ENCODE results near the gene SLC35F3. TPM values are rescaled to one million over a fixed set of nuclear protein-coding genes. Genes with fewer than 3 reads are reported as not detected.
A peak's percentile ranks its signal among the peaks of the same experiment; 100 is the strongest.
"Not testable (repeated sequence)": the region's sequence is repeated elsewhere in the genome, so short reads cannot be mapped to it uniquely, and the experiment has no call there.

SLC35F3 gene
- total RNA-seq, 1 donor from 2014 or later, result 0.36 TPM

DNA sequence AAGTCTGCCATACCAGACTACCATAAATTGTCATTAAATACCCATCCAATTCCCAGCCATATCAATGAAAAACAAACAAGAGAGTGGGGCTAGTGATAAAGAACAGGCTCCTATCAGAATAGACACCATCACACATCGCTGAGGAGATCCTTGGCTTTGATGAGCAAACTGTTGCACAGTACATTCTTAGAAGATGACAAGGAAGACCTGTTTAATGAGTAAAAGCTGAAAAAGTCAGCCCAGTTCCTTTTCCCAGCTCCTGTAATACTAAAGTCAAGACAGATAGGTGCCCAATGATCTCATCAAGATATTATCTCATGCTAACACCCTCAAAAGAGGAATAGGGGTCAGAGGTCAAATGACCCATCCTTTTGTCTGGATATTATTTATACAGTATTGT is 304.3 kb downstream of the SLC35F3 start:
- Mint-ChIP-seq H3K27me3 (ENCODE audit: unreplicated experiment) (no peaks in the 10 kb centered on the region), H3K4me3 (ENCODE audit: unreplicated experiment) (no peak overlapping the region), H3K27ac (ENCODE audit: unreplicated experiment) (no peak overlapping the region), H3K4me1 (ENCODE audit: unreplicated experiment) (peaks cover 5% of the 10 kb centered on the region), H3K36me3 (ENCODE audit: low read depth, unreplicated experiment) (no peaks in the 10 kb centered on the region), H3K9me3 (ENCODE audit: unreplicated experiment) (no peaks in the 10 kb centered on the region)
- no peak for DNase-seq (ENCODE audit: low spot score)
- TF ChIP-seq CTCF (IDR thresholded peaks at IDR 0.05; ENCODE audit: unreplicated experiment), result no peak

GRCh38 chr1:234210429-234210828 is 306.0 kb downstream of the SLC35F3 start:
- H3K27me3 Mint-ChIP-seq (ENCODE audit: unreplicated experiment); H3K27ac Mint-ChIP-seq (ENCODE audit: unreplicated experiment); H3K4me3 Mint-ChIP-seq (ENCODE audit: unreplicated experiment); H3K36me3 Mint-ChIP-seq (ENCODE audit: low read depth, unreplicated experiment); H3K4me1 Mint-ChIP-seq (ENCODE audit: unreplicated experiment); DNase-seq (ENCODE audit: low spot score); H3K9me3 Mint-ChIP-seq (ENCODE audit: unreplicated experiment): not testable (repeated sequence)

DNA sequence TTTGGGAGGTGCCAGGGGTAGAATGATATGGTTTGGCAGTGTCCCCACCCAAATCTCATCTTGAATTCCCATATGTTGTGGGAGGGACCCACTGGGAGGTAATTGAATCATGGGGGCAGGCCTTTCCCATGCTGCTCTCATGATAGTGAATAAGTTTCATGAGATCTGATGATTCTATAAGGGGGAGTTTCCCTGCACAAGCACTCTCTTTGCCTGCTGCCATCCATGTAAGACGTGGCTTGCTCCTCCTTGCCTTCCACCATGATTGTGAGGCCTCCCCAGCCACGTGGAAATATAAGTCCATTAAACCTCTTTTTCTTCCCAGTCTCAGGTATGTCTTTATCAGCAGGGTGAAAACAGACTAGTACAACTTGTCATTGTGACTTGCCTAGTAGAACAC is 307.4 kb downstream of the SLC35F3 start:
- not testable (repeated sequence) for H3K27me3 Mint-ChIP-seq (ENCODE audit: unreplicated experiment)

GRCh38 chr1:234212764-234213657 is 308.5 kb downstream of the SLC35F3 start:
- H3K9me3 Mint-ChIP-seq (ENCODE audit: unreplicated experiment), result no peaks in the 10 kb centered on the region

More for the DNA sequence above, 307.4 kb downstream of the SLC35F3 start:
- not testable (repeated sequence) for H3K36me3 Mint-ChIP-seq (ENCODE audit: low read depth, unreplicated experiment); H3K4me3 Mint-ChIP-seq (ENCODE audit: unreplicated experiment); H3K4me1 Mint-ChIP-seq (ENCODE audit: unreplicated experiment); H3K9me3 Mint-ChIP-seq (ENCODE audit: unreplicated experiment); DNase-seq (ENCODE audit: low spot score); H3K27ac Mint-ChIP-seq (ENCODE audit: unreplicated experiment)

GRCh38 chr1:234213658-234214128 is 309.2 kb downstream of the SLC35F3 start:
- no peak for TF ChIP-seq CTCF (IDR thresholded peaks at IDR 0.05; ENCODE audit: unreplicated experiment)
- Mint-ChIP-seq H3K4me1 (ENCODE audit: unreplicated experiment) (peaks cover 10% of the 10 kb centered on the region), H3K36me3 (ENCODE audit: low read depth, unreplicated experiment) (no peaks in the 10 kb centered on the region), H3K27me3 (ENCODE audit: unreplicated experiment) (peaks cover 5% of the 10 kb centered on the region), H3K27ac (ENCODE audit: unreplicated experiment) (no peak overlapping the region), H3K9me3 (ENCODE audit: unreplicated experiment) (no peaks in the 10 kb centered on the region), H3K4me3 (ENCODE audit: unreplicated experiment) (peak overlapping the region; percentile 86)
- no peak for DNase-seq (ENCODE audit: low spot score)

More at GRCh38 chr1:234212764-234213657, 308.5 kb downstream of the SLC35F3 start:
- Mint-ChIP-seq H3K4me1 (ENCODE audit: unreplicated experiment) (peaks cover 10% of the 10 kb centered on the region), H3K27ac (ENCODE audit: unreplicated experiment) (no peak overlapping the region), H3K4me3 (ENCODE audit: unreplicated experiment) (peak overlapping the region; percentile 62), H3K27me3 (ENCODE audit: unreplicated experiment) (peaks cover 5% of the 10 kb centered on the region), H3K36me3 (ENCODE audit: low read depth, unreplicated experiment) (no peaks in the 10 kb centered on the region)
- peak; percentile 29 for DNase-seq (ENCODE audit: low spot score)
- TF ChIP-seq CTCF (IDR thresholded peaks at IDR 0.05; ENCODE audit: unreplicated experiment), result no peak
